Measurements from ENCODE around the gene AUTS2.

AUTS2 gene

GRCh38 chr7:69687739-69688433 is 89.6 kb downstream of the AUTS2 start:
- DNase-seq (ENCODE audit: low read depth) = no peak

GRCh38 chr7:69690329-69690728 is 92.1 kb downstream of the AUTS2 start:
- DNase-seq (ENCODE audit: low read depth) = no peak

GRCh38 chr7:69691327-69691726 is 93.1 kb downstream of the AUTS2 start:
- no peak for DNase-seq (ENCODE audit: low read depth)

GRCh38 chr7:69691734-69692133 is 93.5 kb downstream of the AUTS2 start:
- DNase-seq (ENCODE audit: low read depth) = no peak

- DNase-seq (ENCODE audit: low read depth) = no peak
These were observed 94.3 kb downstream of the AUTS2 start for GRCh38 chr7:69692611-69693010.

- DNase-seq (ENCODE audit: low read depth) = no peak
These were observed 94.8 kb downstream of the AUTS2 start for GRCh38 chr7:69693042-69693441.

GRCh38 chr7:69696054-69696591 is 97.8 kb downstream of the AUTS2 start:
- DNase-seq (ENCODE audit: low read depth) = no peak

- DNase-seq (ENCODE audit: low read depth) = no peak
These were observed 98.7 kb downstream of the AUTS2 start for GRCh38 chr7:69696686-69697685.

- no peak for DNase-seq (ENCODE audit: low read depth)
These were observed 100.0 kb downstream of the AUTS2 start for GRCh38 chr7:69698109-69698825.

GRCh38 chr7:69699931-69700330 is 101.7 kb downstream of the AUTS2 start:
- DNase-seq (ENCODE audit: low read depth) = no peak

- no peak for DNase-seq (ENCODE audit: low read depth)
These were observed 102.1 kb downstream of the AUTS2 start for GRCh38 chr7:69700331-69700730.

- no peak for DNase-seq (ENCODE audit: low read depth)
These were observed 103.0 kb downstream of the AUTS2 start for GRCh38 chr7:69701288-69701687.

GRCh38 chr7:69702357-69702756 is 104.1 kb downstream of the AUTS2 start:
- no peak for DNase-seq (ENCODE audit: low read depth)

- DNase-seq (ENCODE audit: low read depth) = no peak
These were observed 104.8 kb downstream of the AUTS2 start for GRCh38 chr7:69703099-69703498.

- DNase-seq (ENCODE audit: low read depth) = no peak
These were observed 107.8 kb downstream of the AUTS2 start for GRCh38 chr7:69706070-69706469.

GRCh38 chr7:69708857-69709256 is 110.6 kb downstream of the AUTS2 start:
- no peak for DNase-seq (ENCODE audit: low read depth)

GRCh38 chr7:69710768-69711438 is 112.6 kb downstream of the AUTS2 start:
- no peak for DNase-seq (ENCODE audit: low read depth)

GRCh38 chr7:69714886-69715576 is 116.8 kb downstream of the AUTS2 start:
- no peak for DNase-seq (ENCODE audit: low read depth)

- DNase-seq (ENCODE audit: low read depth) = no peak
These were observed 118.9 kb downstream of the AUTS2 start for GRCh38 chr7:69717221-69717620.

- no peak for DNase-seq (ENCODE audit: low read depth)
These were observed 121.4 kb downstream of the AUTS2 start for GRCh38 chr7:69719717-69720116.

- DNase-seq (ENCODE audit: low read depth) = no peak
These were observed 124.6 kb downstream of the AUTS2 start for GRCh38 chr7:69722843-69723242.
